Measurements from ENCODE around the gene LRP8. TPM values are rescaled to one million over a fixed set of nuclear protein-coding genes. Genes with fewer than 3 reads are reported as not detected.

Gene LRP8
- total RNA-seq, 1 experiment from 2014 or later, result 69.5 TPM

- CTCF ChIA-PET, result no interaction called here
- POLR2A ChIA-PET, result no interaction called here
- no peak for DNase-seq (ENCODE audit: low spot score)
- no peak overlapping the region for H3K4me3 Mint-ChIP-seq
- no peak for ATAC-seq
- no peaks in the 10 kb centered on the region for H3K27me3 Mint-ChIP-seq (ENCODE audit: low read depth)
- H3K4me1 Mint-ChIP-seq, result no peaks in the 10 kb centered on the region
- no peak overlapping the region for H3K27ac Mint-ChIP-seq
- no peak for TF ChIP-seq TEAD4 (CRISPR knock-in tag; IDR thresholded peaks at IDR 0.05)
- TF ChIP-seq NFATC4 (CRISPR knock-in tag; IDR thresholded peaks at IDR 0.05), result no peak
- no peak for TF ChIP-seq OVOL2 (CRISPR knock-in tag; IDR thresholded peaks at IDR 0.05; ENCODE audit: borderline replicate concordance)
- no peak for TF ChIP-seq PREB (CRISPR knock-in tag; IDR thresholded peaks at IDR 0.05; ENCODE audit: borderline replicate concordance)
- no peak for TF ChIP-seq NFE2L1 (CRISPR knock-in tag; IDR thresholded peaks at IDR 0.05)
- no peak for TF ChIP-seq HMGXB4 (CRISPR knock-in tag; IDR thresholded peaks at IDR 0.05)
- no peak for TF ChIP-seq E2F5 (CRISPR knock-in tag; IDR thresholded peaks at IDR 0.05)
- TF ChIP-seq USF2 (CRISPR knock-in tag; IDR thresholded peaks at IDR 0.05), result no peak
- no peak for TF ChIP-seq ATF1 (CRISPR knock-in tag; IDR thresholded peaks at IDR 0.05)
- no peak for TF ChIP-seq SMAD4 (CRISPR knock-in tag; IDR thresholded peaks at IDR 0.05)
- TF ChIP-seq STAT6 (CRISPR knock-in tag; conservative IDR thresholded peaks at IDR 0.05; ENCODE audit: low read depth), result no peak
- no peak for TF ChIP-seq MYBL2 (CRISPR knock-in tag; IDR thresholded peaks at IDR 0.05)
- no peak for TF ChIP-seq ZBTB43 (CRISPR knock-in tag; IDR thresholded peaks at IDR 0.05)
- TF ChIP-seq SOX15 (CRISPR knock-in tag; IDR thresholded peaks at IDR 0.05), result no peak
- no peaks in the 10 kb centered on the region for H3K9me3 Mint-ChIP-seq
- H3K36me3 Mint-ChIP-seq, result peaks cover 66% of the 10 kb centered on the region
These were observed 54.3 kb downstream of the LRP8 start for GRCh38 chr1:53273526-53273925.

- Mint-ChIP-seq H3K4me1 (no peaks in the 10 kb centered on the region), H3K9me3 (no peaks in the 10 kb centered on the region), H3K36me3 (peaks cover 61% of the 10 kb centered on the region), H3K4me3 (no peak overlapping the region), H3K27me3 (ENCODE audit: low read depth) (no peaks in the 10 kb centered on the region), H3K27ac (no peak overlapping the region)
- ATAC-seq, result no peak
- POLR2A ChIA-PET, result no interaction called here
- no peak for DNase-seq (ENCODE audit: low spot score)
- CTCF ChIA-PET, result no interaction called here
- TF ChIP-seq ATF3 (CRISPR knock-in tag; conservative IDR thresholded peaks at IDR 0.05), result no peak
- no peak for TF ChIP-seq ZNF219 (CRISPR knock-in tag; IDR thresholded peaks at IDR 0.05; ENCODE audit: borderline replicate concordance)
- no peak for TF ChIP-seq JAZF1 (CRISPR knock-in tag; IDR thresholded peaks at IDR 0.05)
- TF ChIP-seq PRRX2 (CRISPR knock-in tag; IDR thresholded peaks at IDR 0.05), result no peak
- TF ChIP-seq CTCF (IDR thresholded peaks at IDR 0.05), result no peak
- no peak for TF ChIP-seq KAT7 (CRISPR knock-in tag; IDR thresholded peaks at IDR 0.05; ENCODE audit: borderline replicate concordance)
- TF ChIP-seq ZNF281 (CRISPR knock-in tag; IDR thresholded peaks at IDR 0.05), result no peak
- no peak for TF ChIP-seq MAX (CRISPR knock-in tag; IDR thresholded peaks at IDR 0.05)
- TF ChIP-seq ZNF416 (CRISPR knock-in tag; IDR thresholded peaks at IDR 0.05), result no peak
These were observed 55.5 kb downstream of the LRP8 start for GRCh38 chr1:53272349-53272748.
